ENCODE measurements around the gene SCOC. TPM values are rescaled to one million over a fixed set of nuclear protein-coding genes. Genes with fewer than 3 reads are reported as not detected.
A peak's percentile ranks its signal among the peaks of the same experiment; 100 is the strongest.

Gene SCOC
- total and polyA plus RNA-seq, 9 of the 15 experiments (the other 6 are each of a cell fraction or from before 2014, with no cell fraction given) = 16.8 to 110 (median 46.7) TPM

- TF ChIP-seq HEY1 (CRISPR knock-in tag; IDR thresholded peaks at IDR 0.05; ENCODE audit: borderline replicate concordance) (no peak), ZBTB11 (CRISPR knock-in tag; IDR thresholded peaks at IDR 0.05) (no peak), MCM2 (IDR thresholded peaks at IDR 0.05; ENCODE audit: low read depth) (no peak), SREBF1 (IDR thresholded peaks at IDR 0.05; ENCODE audit: borderline replicate concordance, low read depth, low read length) (no peak), ZKSCAN8 (CRISPR knock-in tag; IDR thresholded peaks at IDR 0.05) (peak; percentile 86; the same call in 1 of the 2 replicates), ZNF12 (CRISPR knock-in tag; IDR thresholded peaks at IDR 0.05) (no peak), NR2C1 (IDR thresholded peaks at IDR 0.05) (no peak), NR2C1 (tag; IDR thresholded peaks at IDR 0.05) (peak; percentile 39; the same call in 1 of the 2 replicates), ARID2 (IDR thresholded peaks at IDR 0.05) (no peak), SMARCC2 (IDR thresholded peaks at IDR 0.05; ENCODE audit: low read depth) (peak; percentile 54; the same call in 1 of the 2 replicates), MTA2 (IDR thresholded peaks at IDR 0.05; ENCODE audit: low read depth) (no peak), SMARCA4 (IDR thresholded peaks at IDR 0.05) (0 out of 2 replicates have a peak, but pooled peaks have one; percentile 20), ETS1 (conservative IDR thresholded peaks at IDR 0.05; ENCODE audit: control insufficient read depth, low read depth, low read length) (no peak), GABPA (tag; conservative IDR thresholded peaks at IDR 0.05; ENCODE audit: low read depth) (peak; percentile 21; the same call in 1 of the 2 replicates), KAT2B (IDR thresholded peaks at IDR 0.05; ENCODE audit: low read depth, low read length) (no peak), ZNF143 (CRISPR knock-in tag; IDR thresholded peaks at IDR 0.05) (no peak), ZNF75A (CRISPR knock-in tag; IDR thresholded peaks at IDR 0.05) (no peak), ARID3A (IDR thresholded peaks at IDR 0.05; ENCODE audit: borderline replicate concordance, low read depth, low read length) (peak; percentile 31; the same call in 1 of the 2 replicates), ETS2 (tag; IDR thresholded peaks at IDR 0.05; ENCODE audit: borderline replicate concordance, poor library complexity, severe bottlenecking) (no peak), ZNF212 (CRISPR knock-in tag; IDR thresholded peaks at IDR 0.05) (no peak)
Observed at GRCh38 chr4:140427919-140428471, 54.5 kb downstream of the SCOC start (continued).
